WERI-Rb-1 (cell line): ENCODE results near the gene DNAH8.

Source experiments
- DNase-seq: peaks from one replicate; pipeline ENCODE4 v3.0.0-alpha.2; 2020
- H3K27ac ChIP-seq: fragments of 250-450 bp; sonication (Bioruptor Pico); 2 replicates; pipeline ENCODE4 v1.5.1; 2020; ENCODE audit warnings: mild to moderate bottlenecking, moderate library complexity
- H3K27me3 ChIP-seq: fragments of 250-450 bp; sonication (Bioruptor Pico); 2 replicates; pipeline ENCODE4 v1.5.1; 2021; ENCODE audit warnings: mild to moderate bottlenecking, low read depth, moderate library complexity; ENCODE audit not compliant: insufficient read depth, severe bottlenecking
- H3K36me3 ChIP-seq: fragments of 250-450 bp; sonication (Bioruptor Pico); 2 replicates; pipeline ENCODE4 v1.5.1; 2020; ENCODE audit warnings: mild to moderate bottlenecking, moderate library complexity
- H3K4me3 ChIP-seq: 2 replicates; pipeline ENCODE4 v1.5.1; 2011; ENCODE audit warnings: low read depth, mild to moderate bottlenecking, control low read depth, low read length
- H3K9me3 ChIP-seq: fragments of 250-450 bp; sonication (Bioruptor Pico); 2 replicates; pipeline ENCODE4 v1.5.1; 2021; ENCODE audit warnings: mild to moderate bottlenecking, moderate library complexity; ENCODE audit not compliant: severe bottlenecking
- CTCF ChIP-seq: IDR thresholded peaks from 2 replicates; pipeline ENCODE4 v1.5.1; 2011; ENCODE audit warnings: low read depth, mild to moderate bottlenecking, control low read depth, inconsistent platforms, low read length

Gene DNAH8

GRCh38 chr6:38968702-38969149 lies 253.6 kb downstream of the DNAH8 start:
- Histone ChIP-seq H3K27me3 (no peaks in the 10 kb centered on the region), H3K36me3 (no peaks in the 10 kb centered on the region), H3K4me3 (no peak overlapping the region), H3K27ac (no peak overlapping the region), H3K9me3 (no peaks in the 10 kb centered on the region)
- DNase-seq, result no peak
- no peak for TF ChIP-seq CTCF

- H3K27me3 ChIP-seq, result no peaks in the 10 kb centered on the region
- no peak overlapping the region for H3K27ac ChIP-seq
- peak; percentile 57 for DNase-seq
- H3K4me3 ChIP-seq, result no peak overlapping the region
- H3K36me3 ChIP-seq, result no peaks in the 10 kb centered on the region
- H3K9me3 ChIP-seq, result no peaks in the 10 kb centered on the region
- peak; percentile 81 for TF ChIP-seq CTCF
These were observed 258.3 kb downstream of the DNAH8 start for GRCh38 chr6:38973178-38974057.

GRCh38 chr6:38974389-38975151 lies 259.5 kb downstream of the DNAH8 start:
- H3K27me3 ChIP-seq, result no peaks in the 10 kb centered on the region
- no peak for TF ChIP-seq CTCF
- H3K27ac ChIP-seq, result no peak overlapping the region
- no peak for DNase-seq
- H3K9me3 ChIP-seq, result no peaks in the 10 kb centered on the region
- no peaks in the 10 kb centered on the region for H3K36me3 ChIP-seq
- no peak overlapping the region for H3K4me3 ChIP-seq

- H3K4me3 ChIP-seq, result no peak overlapping the region
- H3K27ac ChIP-seq, result no peak overlapping the region
- H3K27me3 ChIP-seq, result no peaks in the 10 kb centered on the region
- no peak for DNase-seq
- TF ChIP-seq CTCF, result no peak
- no peaks in the 10 kb centered on the region for H3K9me3 ChIP-seq
- no peaks in the 10 kb centered on the region for H3K36me3 ChIP-seq
These were observed 260.5 kb downstream of the DNAH8 start for GRCh38 chr6:38975621-38976049.

GRCh38 chr6:38976051-38976450 lies 260.9 kb downstream of the DNAH8 start:
- H3K4me3 ChIP-seq, result no peak overlapping the region
- H3K9me3 ChIP-seq, result no peaks in the 10 kb centered on the region
- H3K27ac ChIP-seq, result no peak overlapping the region
- no peaks in the 10 kb centered on the region for H3K36me3 ChIP-seq
- TF ChIP-seq CTCF, result no peak
- H3K27me3 ChIP-seq, result no peaks in the 10 kb centered on the region
- DNase-seq, result no peak
